Nephron progenitor cell (in vitro differentiated cells): Measurements from ENCODE around the gene PVALB.

Experiments used
- DNase-seq: peaks from one replicate; pipeline ENCODE4 v3.0.0; 2021
- H3K27ac Mint-ChIP-seq: 2 replicates; pipeline ENCODE4 v1.8.0; 2021; ENCODE audit warnings: mild to moderate bottlenecking, moderate library complexity, mixed read lengths
- H3K27me3 Mint-ChIP-seq: 2 replicates; pipeline ENCODE4 v1.8.0; 2021; ENCODE audit warnings: mild to moderate bottlenecking, low read depth, mixed read lengths; ENCODE audit not compliant: poor library complexity
- H3K36me3 Mint-ChIP-seq: 2 replicates; pipeline ENCODE4 v1.8.0; 2021; ENCODE audit warnings: low read depth, mixed read lengths
- H3K4me1 Mint-ChIP-seq: 2 replicates; pipeline ENCODE4 v1.8.0; 2021; ENCODE audit warnings: mixed read lengths
- H3K4me3 Mint-ChIP-seq: 2 replicates; pipeline ENCODE4 v1.8.0; 2021; ENCODE audit warnings: mild to moderate bottlenecking, moderate library complexity, mixed read lengths
- H3K9me3 Mint-ChIP-seq: 2 replicates; pipeline ENCODE4 v1.8.0; 2021; ENCODE audit warnings: mild to moderate bottlenecking, moderate library complexity, mixed read lengths
- CTCF ChIP-seq: fragments of 200-600 bp; sonication (generic); IDR thresholded peaks from 2 replicates; pipeline ENCODE4 v1.5.0; 2021; ENCODE audit warnings: antibody characterized with exemption

Gene PVALB

GRCh38 chr22:36764641-36765040 lies 52.2 kb downstream of the PVALB start:
- Mint-ChIP-seq H3K27ac (no peak overlapping the region), H3K4me1 (peaks cover under 1% of the 10 kb centered on the region), H3K27me3 (peaks cover 2% of the 10 kb centered on the region), H3K4me3 (no peak overlapping the region), H3K9me3 (no peaks in the 10 kb centered on the region), H3K36me3 (peaks cover 43% of the 10 kb centered on the region)
- TF ChIP-seq CTCF: no peak
- DNase-seq: no peak

DNA sequence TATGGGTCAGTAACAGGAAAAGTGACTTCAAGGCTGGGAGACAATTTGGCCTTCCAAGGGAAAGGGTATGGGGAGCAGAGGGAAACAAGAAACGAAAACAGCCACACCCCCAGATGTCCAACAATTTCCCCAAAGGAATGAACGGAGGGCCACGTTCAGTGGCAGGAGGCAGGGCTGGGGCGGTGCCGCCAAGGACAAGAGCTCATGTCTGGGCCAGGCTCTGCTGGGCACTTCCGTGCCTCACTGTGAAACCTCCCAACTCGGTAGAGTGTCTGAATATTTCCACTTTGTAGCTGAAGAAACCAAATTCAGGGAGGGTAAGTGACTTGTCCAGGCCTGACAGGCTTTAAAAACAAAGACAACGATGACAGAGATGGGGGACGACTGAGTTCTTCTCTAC lies 52.8 kb downstream of the PVALB start:
- no peak for DNase-seq
- no peak for TF ChIP-seq CTCF
- H3K4me3 Mint-ChIP-seq: no peak overlapping the region
- H3K4me1 Mint-ChIP-seq: no peaks in the 10 kb centered on the region
- peaks cover 43% of the 10 kb centered on the region for H3K36me3 Mint-ChIP-seq
- H3K27me3 Mint-ChIP-seq: peaks cover 2% of the 10 kb centered on the region
- H3K9me3 Mint-ChIP-seq: no peaks in the 10 kb centered on the region
- H3K27ac Mint-ChIP-seq: no peak overlapping the region

DNA sequence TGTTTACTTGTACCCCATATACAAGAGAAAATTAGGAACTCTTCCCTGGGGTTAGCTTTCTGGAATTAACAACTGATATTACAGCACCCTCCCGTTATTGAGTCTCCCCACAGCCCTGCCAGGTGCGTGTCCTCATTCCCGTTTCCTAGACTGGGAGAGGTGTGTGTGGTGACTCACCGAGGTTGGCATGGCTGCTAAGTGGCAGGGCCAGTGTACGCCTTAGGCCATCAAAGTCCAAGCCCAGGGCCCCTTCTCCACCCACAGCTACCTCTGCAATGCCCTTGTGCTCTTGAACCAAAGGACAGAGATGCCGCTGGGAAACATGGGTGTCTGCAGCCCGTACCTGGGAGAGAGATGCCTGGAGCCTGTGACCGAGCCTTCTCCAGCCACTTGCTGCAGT lies 53.3 kb downstream of the PVALB start:
- H3K9me3 Mint-ChIP-seq: no peaks in the 10 kb centered on the region
- no peak overlapping the region for H3K27ac Mint-ChIP-seq
- no peak for DNase-seq
- H3K27me3 Mint-ChIP-seq: peaks cover 2% of the 10 kb centered on the region
- H3K36me3 Mint-ChIP-seq: peaks cover 38% of the 10 kb centered on the region
- TF ChIP-seq CTCF: no peak
- no peaks in the 10 kb centered on the region for H3K4me1 Mint-ChIP-seq
- no peak overlapping the region for H3K4me3 Mint-ChIP-seq

DNA sequence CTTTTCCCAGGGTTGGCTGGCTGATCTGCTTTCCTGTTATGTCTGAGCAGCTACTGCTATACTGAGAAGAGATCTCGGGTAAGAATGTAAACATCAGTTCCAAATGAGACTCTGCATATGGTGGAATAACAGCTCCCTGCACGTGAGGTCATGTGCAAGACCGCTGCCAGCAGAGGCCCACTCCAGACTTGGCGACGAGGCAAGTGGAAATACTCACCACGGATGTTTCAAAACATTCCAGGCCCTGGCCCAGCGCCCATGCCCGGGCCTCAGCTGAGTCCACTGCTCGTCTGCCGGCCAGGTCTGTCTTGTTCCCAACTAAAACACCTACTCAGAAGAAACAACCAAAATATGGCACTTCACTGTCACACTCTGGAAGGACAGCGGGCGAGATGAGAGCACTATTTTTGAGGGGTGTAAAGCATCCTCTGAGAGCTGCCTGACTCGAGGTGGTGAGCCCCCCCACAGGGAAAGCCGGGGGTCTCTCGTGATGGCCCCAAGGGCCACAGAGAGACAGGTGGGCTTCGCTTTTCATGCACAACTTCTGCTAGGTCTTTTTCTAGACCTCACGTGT lies 54.1 kb downstream of the PVALB start:
- H3K4me3 Mint-ChIP-seq: no peak overlapping the region
- peaks cover 35% of the 10 kb centered on the region for H3K36me3 Mint-ChIP-seq
- peaks cover 2% of the 10 kb centered on the region for H3K27me3 Mint-ChIP-seq
- H3K27ac Mint-ChIP-seq: no peak overlapping the region
- no peaks in the 10 kb centered on the region for H3K4me1 Mint-ChIP-seq
- H3K9me3 Mint-ChIP-seq: no peaks in the 10 kb centered on the region
- no peak for DNase-seq
- no peak for TF ChIP-seq CTCF

- Mint-ChIP-seq H3K9me3 (no peaks in the 10 kb centered on the region), H3K36me3 (peaks cover 26% of the 10 kb centered on the region), H3K27ac (no peak overlapping the region), H3K4me3 (no peak overlapping the region), H3K4me1 (no peaks in the 10 kb centered on the region), H3K27me3 (peaks cover 5% of the 10 kb centered on the region)
- TF ChIP-seq CTCF: no peak
- DNase-seq: no peak
These were observed 55.1 kb downstream of the PVALB start for GRCh38 chr22:36761553-36762240.

GRCh38 chr22:36760786-36761185 lies 56.0 kb downstream of the PVALB start:
- TF ChIP-seq CTCF: no peak
- no peak overlapping the region for H3K27ac Mint-ChIP-seq
- H3K27me3 Mint-ChIP-seq: peaks cover 8% of the 10 kb centered on the region
- no peak overlapping the region for H3K4me3 Mint-ChIP-seq
- no peaks in the 10 kb centered on the region for H3K4me1 Mint-ChIP-seq
- no peaks in the 10 kb centered on the region for H3K9me3 Mint-ChIP-seq
- DNase-seq: no peak
- H3K36me3 Mint-ChIP-seq: peaks cover 25% of the 10 kb centered on the region
